K562 (cell line): ENCODE results near the gene HTR6. TPM values are rescaled to one million over a fixed set of nuclear protein-coding genes. Genes with fewer than 3 reads are reported as not detected.

ENCODE experiments used
- ARID1B ChIP-seq: fragments of 450-650 bp; IDR thresholded peaks from 2 replicates; pipeline ENCODE4 v1.6.1; 2016; ENCODE audit warnings: antibody characterized with exemption, mild to moderate bottlenecking, inconsistent platforms
- CXXC5 ChIP-seq: fragments of 250-450 bp; sonication (Bioruptor Pico); IDR thresholded peaks from 2 replicates; pipeline ENCODE4 v1.8.0; 2022; ENCODE audit warnings: inconsistent platforms, mild to moderate bottlenecking, moderate library complexity
- DMBX1 ChIP-seq: fragments of 250-450 bp; sonication (Bioruptor Pico); IDR thresholded peaks from 2 replicates; pipeline ENCODE4 v1.8.0; 2022; ENCODE audit warnings: inconsistent platforms, mild to moderate bottlenecking, moderate library complexity, borderline replicate concordance
- FOSL1 ChIP-seq: fragments of 200-800 bp; sonication (Bioruptor generic); conservative IDR thresholded peaks from 2 replicates; pipeline ENCODE4 v1.6.1; 2016; ENCODE audit warnings: missing genetic modification characterization, missing compliant biosample characterization
- FOXJ2 ChIP-seq: fragments of 200-800 bp; sonication (Bioruptor generic); IDR thresholded peaks from 2 replicates; pipeline ENCODE4 v1.6.1; 2016; ENCODE audit warnings: missing genetic modification characterization, missing compliant biosample characterization
- KLF10 ChIP-seq: fragments of 250-450 bp; sonication (Bioruptor Pico); IDR thresholded peaks from 2 replicates; pipeline ENCODE4 v1.6.1; 2021; ENCODE audit warnings: matching md5 sums
- MYC ChIP-seq, 2 experiments: fragments of 250-450 bp in 1 of 2; sonication (Bioruptor Pico) in 1 of 2; IDR thresholded peaks; 2 replicates each; pipeline versions ENCODE4 v1.5.1 to v1.6.1; 2012 to 2021; ENCODE audit warnings: low read depth in 2 of 2, borderline replicate concordance in 1 of 2, improper control_type of control experiment in 1 of 2, low read length in 1 of 2, mild to moderate bottlenecking in 1 of 2, moderate library complexity in 1 of 2
- SPI1 ChIP-seq: IDR thresholded peaks from 2 replicates; pipeline ENCODE4 v1.6.1; 2011; ENCODE audit warnings: low read depth, low read length, control low read depth, borderline replicate concordance
- TCF7 ChIP-seq: sonication (generic); IDR thresholded peaks from 2 replicates; pipeline ENCODE4 v1.6.1; 2016; ENCODE audit warnings: antibody characterized with exemption, borderline replicate concordance
- TRIM28 ChIP-seq: fragments of 450-650 bp; IDR thresholded peaks from 2 replicates; pipeline ENCODE4 v1.6.1; 2017
- ZNF124 ChIP-seq: sonication (generic); formaldehyde crosslinking; IDR thresholded peaks from 2 replicates; pipeline ENCODE4 v1.8.1; 2022; ENCODE audit warnings: missing genetic modification reagents
- polyA plus RNA-seq, 8 experiments: library from polyadenylated mRNA; depleted of rRNA in 4 of 8; stranded (reverse) in 5 of 8; unstranded in 3 of 8; fragments of >200 nt; fragmentation: Nextera tagmentation in 2 of 8; fragmentation: Illumina TruSeq in 1 of 8; extraction: Ambion mirVana in 2 of 8; extraction: Trizol in 1 of 8; gene quantifications; 2 replicates each; pipeline versions ENCODE4 v1.2.1 to v1.2.3, GENCODE V29; 2011 to 2014; ENCODE audit warnings: inconsistent platforms in 1 of 8, missing spikeins in 1 of 8
- total RNA-seq, 7 experiments: library from RNA; depleted of rRNA in 6 of 7; stranded (reverse); fragments of >200 nt in 6 of 7; fragmentation: Illumina TruSeq in 2 of 7; extraction: Trizol in 2 of 7; gene quantifications; 2 replicates each; pipeline versions ENCODE4 v1.2.1 to v1.2.3, GENCODE V29; 2011 to 2021; ENCODE audit warnings: low replicate concordance in 1 of 7
- TF ChIP-seq, protein P1 (sequence below), 2 experiments: fragments of 450-650 bp; conservative IDR thresholded peaks; 2 replicates each; pipeline ENCODE4 v1.6.1; 2017; ENCODE audit warnings: mild to moderate bottlenecking in 2 of 2, moderate library complexity in 2 of 2
- TF ChIP-seq, protein P2 (sequence below): IDR thresholded peaks from 2 replicates; pipeline ENCODE4 v1.6.1; 2011; ENCODE audit not compliant: insufficient read length; ENCODE audit errors: extremely low read depth
- TF ChIP-seq, protein P3 (sequence below): sonication (generic); formaldehyde crosslinking; IDR thresholded peaks from 2 replicates; pipeline ENCODE4 v1.9.0; 2022; ENCODE audit warnings: mild to moderate bottlenecking, missing genetic modification reagents
- TF ChIP-seq, protein P4 (sequence below): fragments of 250-450 bp; sonication (Bioruptor Pico); IDR thresholded peaks from 2 replicates; pipeline ENCODE4 v1.5.0; 2021; ENCODE audit warnings: mild to moderate bottlenecking, borderline replicate concordance
- TF ChIP-seq, protein P5 (sequence below): fragments of 200-800 bp; sonication (Bioruptor generic); IDR thresholded peaks from 2 replicates; pipeline ENCODE4 v1.6.1; 2017; ENCODE audit warnings: missing genetic modification characterization, missing compliant biosample characterization
- TF ChIP-seq, protein P6 (sequence below): fragments of 250-450 bp; sonication (Bioruptor Pico); IDR thresholded peaks from 2 replicates; pipeline ENCODE4 v1.8.0; 2021; ENCODE audit warnings: mild to moderate bottlenecking, moderate library complexity

The HTR6 gene
- total and polyA plus RNA-seq, 9 of the 15 experiments (the other 6 are each of a cell fraction or from before 2014, with no cell fraction given): not detected

DNA sequence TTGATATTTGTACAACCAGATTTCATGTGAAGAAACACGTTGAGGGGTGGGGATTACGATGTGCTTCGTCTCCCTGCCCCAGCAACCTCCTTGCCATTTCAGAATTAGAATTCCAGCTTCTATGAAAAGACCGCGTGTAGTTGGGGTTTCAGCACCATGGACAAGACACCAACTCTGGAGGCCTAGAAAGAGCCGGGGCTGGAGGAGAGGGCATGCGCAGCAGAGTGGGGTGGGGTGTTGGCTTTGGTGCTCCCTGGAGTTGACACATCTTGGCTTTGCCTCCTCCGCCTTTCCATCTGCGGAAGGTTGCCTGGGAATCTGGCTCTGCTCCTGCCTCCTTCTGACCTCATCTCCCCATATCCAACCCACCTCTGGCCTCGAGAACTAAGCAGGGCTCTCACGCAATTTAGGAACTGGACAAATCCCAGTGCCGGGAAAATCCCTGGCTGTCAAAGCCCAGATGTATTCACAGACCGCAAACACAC lies 11.8 kb downstream of the HTR6 start (continued):
- TF ChIP-seq, protein P1, sequence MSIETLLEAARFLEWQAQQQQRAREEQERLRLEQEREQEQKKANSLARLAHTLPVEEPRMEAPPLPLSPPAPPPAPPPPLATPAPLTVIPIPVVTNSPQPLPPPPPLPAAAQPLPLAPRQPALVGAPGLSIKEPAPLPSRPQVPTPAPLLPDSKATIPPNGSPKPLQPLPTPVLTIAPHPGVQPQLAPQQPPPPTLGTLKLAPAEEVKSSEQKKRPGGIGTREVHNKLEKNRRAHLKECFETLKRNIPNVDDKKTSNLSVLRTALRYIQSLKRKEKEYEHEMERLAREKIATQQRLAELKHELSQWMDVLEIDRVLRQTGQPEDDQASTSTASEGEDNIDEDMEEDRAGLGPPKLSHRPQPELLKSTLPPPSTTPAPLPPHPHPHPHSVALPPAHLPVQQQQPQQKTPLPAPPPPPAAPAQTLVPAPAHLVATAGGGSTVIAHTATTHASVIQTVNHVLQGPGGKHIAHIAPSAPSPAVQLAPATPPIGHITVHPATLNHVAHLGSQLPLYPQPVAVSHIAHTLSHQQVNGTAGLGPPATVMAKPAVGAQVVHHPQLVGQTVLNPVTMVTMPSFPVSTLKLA (conservative IDR thresholded peaks at IDR 0.05): peak; percentile 78 to 84
- TF ChIP-seq SPI1 (no peak), TCF7 (no peak), KLF10 (CRISPR knock-in tag) (no peak), TRIM28 (no peak), ARID1B (no peak), FOSL1 (tag) (no peak), FOXJ2 (no peak), MYC (IDR thresholded peaks at IDR 0.05; ENCODE audit: low read depth, low read length) (0 out of 2 replicates have a peak, but pooled peaks have one; percentile 26), MYC (CRISPR knock-in tag; IDR thresholded peaks at IDR 0.05; ENCODE audit: borderline replicate concordance, low read depth) (no peak), DMBX1 (CRISPR knock-in tag) (peak; percentile 81; the same call in 1 of the 2 replicates), ZNF124 (no peak), CXXC5 (CRISPR knock-in tag) (peak; percentile 47; the same call in 1 of the 2 replicates)
- TF ChIP-seq, protein P2, sequence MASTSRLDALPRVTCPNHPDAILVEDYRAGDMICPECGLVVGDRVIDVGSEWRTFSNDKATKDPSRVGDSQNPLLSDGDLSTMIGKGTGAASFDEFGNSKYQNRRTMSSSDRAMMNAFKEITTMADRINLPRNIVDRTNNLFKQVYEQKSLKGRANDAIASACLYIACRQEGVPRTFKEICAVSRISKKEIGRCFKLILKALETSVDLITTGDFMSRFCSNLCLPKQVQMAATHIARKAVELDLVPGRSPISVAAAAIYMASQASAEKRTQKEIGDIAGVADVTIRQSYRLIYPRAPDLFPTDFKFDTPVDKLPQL: no peak
- TF ChIP-seq, protein P3, sequence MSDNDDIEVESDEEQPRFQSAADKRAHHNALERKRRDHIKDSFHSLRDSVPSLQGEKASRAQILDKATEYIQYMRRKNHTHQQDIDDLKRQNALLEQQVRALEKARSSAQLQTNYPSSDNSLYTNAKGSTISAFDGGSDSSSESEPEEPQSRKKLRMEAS (CRISPR knock-in tag): 0 out of 2 replicates have a peak, but pooled peaks have one; percentile 19
- TF ChIP-seq, protein P4, sequence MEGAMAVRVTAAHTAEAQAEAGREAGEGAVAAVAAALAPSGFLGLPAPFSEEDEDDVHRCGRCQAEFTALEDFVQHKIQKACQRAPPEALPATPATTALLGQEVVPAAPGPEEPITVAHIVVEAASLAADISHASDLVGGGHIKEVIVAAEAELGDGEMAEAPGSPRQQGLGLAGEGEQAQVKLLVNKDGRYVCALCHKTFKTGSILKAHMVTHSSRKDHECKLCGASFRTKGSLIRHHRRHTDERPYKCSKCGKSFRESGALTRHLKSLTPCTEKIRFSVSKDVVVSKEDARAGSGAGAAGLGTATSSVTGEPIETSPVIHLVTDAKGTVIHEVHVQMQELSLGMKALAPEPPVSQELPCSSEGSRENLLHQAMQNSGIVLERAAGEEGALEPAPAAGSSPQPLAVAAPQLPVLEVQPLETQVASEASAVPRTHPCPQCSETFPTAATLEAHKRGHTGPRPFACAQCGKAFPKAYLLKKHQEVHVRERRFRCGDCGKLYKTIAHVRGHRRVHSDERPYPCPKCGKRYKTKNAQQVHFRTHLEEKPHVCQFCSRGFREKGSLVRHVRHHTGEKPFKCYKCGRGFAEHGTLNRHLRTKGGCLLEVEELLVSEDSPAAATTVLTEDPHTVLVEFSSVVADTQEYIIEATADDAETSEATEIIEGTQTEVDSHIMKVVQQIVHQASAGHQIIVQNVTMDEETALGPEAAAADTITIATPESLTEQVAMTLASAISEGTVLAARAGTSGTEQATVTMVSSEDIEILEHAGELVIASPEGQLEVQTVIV (CRISPR knock-in tag): no peak
- TF ChIP-seq, protein P5, sequence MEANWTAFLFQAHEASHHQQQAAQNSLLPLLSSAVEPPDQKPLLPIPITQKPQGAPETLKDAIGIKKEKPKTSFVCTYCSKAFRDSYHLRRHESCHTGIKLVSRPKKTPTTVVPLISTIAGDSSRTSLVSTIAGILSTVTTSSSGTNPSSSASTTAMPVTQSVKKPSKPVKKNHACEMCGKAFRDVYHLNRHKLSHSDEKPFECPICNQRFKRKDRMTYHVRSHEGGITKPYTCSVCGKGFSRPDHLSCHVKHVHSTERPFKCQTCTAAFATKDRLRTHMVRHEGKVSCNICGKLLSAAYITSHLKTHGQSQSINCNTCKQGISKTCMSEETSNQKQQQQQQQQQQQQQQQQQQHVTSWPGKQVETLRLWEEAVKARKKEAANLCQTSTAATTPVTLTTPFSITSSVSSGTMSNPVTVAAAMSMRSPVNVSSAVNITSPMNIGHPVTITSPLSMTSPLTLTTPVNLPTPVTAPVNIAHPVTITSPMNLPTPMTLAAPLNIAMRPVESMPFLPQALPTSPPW (CRISPR knock-in tag): peak; percentile 36; the same call in 1 of the 2 replicates
- TF ChIP-seq, protein P6, sequence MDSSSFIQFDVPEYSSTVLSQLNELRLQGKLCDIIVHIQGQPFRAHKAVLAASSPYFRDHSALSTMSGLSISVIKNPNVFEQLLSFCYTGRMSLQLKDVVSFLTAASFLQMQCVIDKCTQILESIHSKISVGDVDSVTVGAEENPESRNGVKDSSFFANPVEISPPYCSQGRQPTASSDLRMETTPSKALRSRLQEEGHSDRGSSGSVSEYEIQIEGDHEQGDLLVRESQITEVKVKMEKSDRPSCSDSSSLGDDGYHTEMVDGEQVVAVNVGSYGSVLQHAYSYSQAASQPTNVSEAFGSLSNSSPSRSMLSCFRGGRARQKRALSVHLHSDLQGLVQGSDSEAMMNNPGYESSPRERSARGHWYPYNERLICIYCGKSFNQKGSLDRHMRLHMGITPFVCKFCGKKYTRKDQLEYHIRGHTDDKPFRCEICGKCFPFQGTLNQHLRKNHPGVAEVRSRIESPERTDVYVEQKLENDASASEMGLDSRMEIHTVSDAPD (CRISPR knock-in tag): no peak
